MM.1S (cell line): Measurements from ENCODE around the gene TOMM7.

Experiments
- DNase-seq: peaks from one replicate; pipeline ENCODE4 v3.0.0-alpha.2; 2015
- H2AFZ ChIP-seq: fragments of 300-600 bp; sonication (generic); 2 replicates; pipeline ENCODE4 v1.6.0; 2016; ENCODE audit warnings: antibody characterized with exemption, low read length
- H3F3A ChIP-seq: fragments of 300-600 bp; sonication (generic); 2 replicates; pipeline ENCODE4 v1.6.1; 2016; ENCODE audit warnings: mild to moderate bottlenecking, antibody characterized with exemption, low read length, moderate library complexity, mixed read lengths; ENCODE audit not compliant: insufficient read depth
- H3K27ac ChIP-seq: fragments of 300-600 bp; sonication (generic); 2 replicates; pipeline ENCODE4 v1.5.1; 2016; ENCODE audit warnings: mild to moderate bottlenecking, low read length
- H3K27me3 ChIP-seq: fragments of 300-600 bp; sonication (generic); replicated peaks from 2 replicates; pipeline ENCODE4 v1.6.0; 2016; ENCODE audit warnings: low read length; ENCODE audit not compliant: insufficient read depth
- H3K36me3 ChIP-seq: fragments of 300-600 bp; sonication (generic); replicated peaks from 2 replicates; pipeline ENCODE4 v1.6.1; 2016; ENCODE audit warnings: mild to moderate bottlenecking, low read length, mixed read lengths; ENCODE audit not compliant: insufficient read depth
- H3K4me1 ChIP-seq: fragments of 300-600 bp; sonication (generic); 2 replicates; pipeline ENCODE4 v1.6.1; 2016; ENCODE audit warnings: low read length, mixed read lengths
- H3K4me2 ChIP-seq: fragments of 300-600 bp; sonication (generic); 2 replicates; pipeline ENCODE4 v1.6.0; 2016; ENCODE audit warnings: low read depth, low read length
- H3K4me3 ChIP-seq: fragments of 300-600 bp; sonication (generic); 2 replicates; pipeline ENCODE4 v1.5.1; 2016; ENCODE audit warnings: low read length, mixed read lengths
- H3K79me2 ChIP-seq: fragments of 300-600 bp; sonication (generic); 2 replicates; pipeline ENCODE4 v1.6.1; 2016; ENCODE audit warnings: mixed run types, low read length, mixed read lengths
- H3K9ac ChIP-seq: fragments of 300-600 bp; sonication (generic); 2 replicates; pipeline ENCODE4 v1.6.1; 2016; ENCODE audit warnings: low read length, mixed read lengths
- H3K9me2 ChIP-seq: fragments of 300-600 bp; sonication (generic); replicated peaks from 2 replicates; pipeline ENCODE4 v1.6.1; 2016; ENCODE audit warnings: mild to moderate bottlenecking, low read length, mixed read lengths; ENCODE audit not compliant: insufficient read depth
- H3K9me3 ChIP-seq: fragments of 300-600 bp; sonication (generic); replicated peaks from 2 replicates; pipeline ENCODE4 v1.6.1; 2016; ENCODE audit warnings: mild to moderate bottlenecking, low read length, mixed read lengths; ENCODE audit not compliant: insufficient read depth
- H4K20me1 ChIP-seq: fragments of 300-600 bp; sonication (generic); 2 replicates; pipeline ENCODE4 v1.6.1; 2016; ENCODE audit warnings: mild to moderate bottlenecking, low read length, moderate library complexity, mixed read lengths; ENCODE audit not compliant: insufficient read depth
- EZH2 ChIP-seq: fragments of 300-600 bp; sonication (generic); optimal IDR thresholded peaks from 2 replicates; pipeline ENCODE3; 2017; ENCODE audit warnings: low read depth, mild to moderate bottlenecking, antibody characterized with exemption, low read length, mixed read lengths
- EZH2phosphoT487 ChIP-seq: fragments of 300-600 bp; sonication (generic); IDR thresholded peaks from 2 replicates; pipeline ENCODE4 v1.6.1; 2018; ENCODE audit warnings: antibody characterized with exemption, low read length
- TF ChIP-seq, protein P1 (sequence below): fragments of 300-600 bp; sonication (generic); IDR thresholded peaks from 2 replicates; pipeline ENCODE4 v1.5.1; 2016; ENCODE audit warnings: antibody characterized with exemption, low read length, mixed read lengths

TOMM7 gene

DNA sequence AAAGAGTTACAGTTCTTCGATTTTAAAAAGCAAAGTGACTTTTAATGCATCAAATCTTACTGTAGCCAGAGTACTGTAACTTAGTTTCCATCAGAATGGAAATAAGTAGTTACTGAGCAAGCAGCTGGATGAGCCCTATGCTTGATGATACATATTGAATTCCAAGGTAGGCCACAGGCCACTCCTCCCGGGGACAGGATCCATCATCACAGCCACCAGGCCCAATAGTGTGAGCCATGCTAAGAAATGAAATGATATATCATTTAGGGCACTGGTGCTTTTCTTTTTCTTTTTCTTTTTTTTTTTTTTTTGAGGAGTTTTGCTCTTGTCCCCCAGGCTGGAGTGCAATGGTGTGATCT lies 42.9 kb upstream of the TOMM7 start:
- Histone ChIP-seq H3K4me2 (no peak overlapping the region), H2AFZ (no peak overlapping the region), H4K20me1 (no peaks in the 10 kb centered on the region), H3K9ac (no peak overlapping the region), H3K4me3 (no peak overlapping the region), H3K4me1 (no peaks in the 10 kb centered on the region), H3F3A (peaks cover 3% of the 10 kb centered on the region; the same call in 1 of the 2 replicates), H3K9me2 (no peaks in the 10 kb centered on the region), H3K36me3 (no peaks in the 10 kb centered on the region), H3K27me3 (no peaks in the 10 kb centered on the region), H3K9me3 (no peaks in the 10 kb centered on the region), H3K27ac (no peak overlapping the region), H3K79me2 (no peaks in the 10 kb centered on the region)
- TF ChIP-seq, protein P1, sequence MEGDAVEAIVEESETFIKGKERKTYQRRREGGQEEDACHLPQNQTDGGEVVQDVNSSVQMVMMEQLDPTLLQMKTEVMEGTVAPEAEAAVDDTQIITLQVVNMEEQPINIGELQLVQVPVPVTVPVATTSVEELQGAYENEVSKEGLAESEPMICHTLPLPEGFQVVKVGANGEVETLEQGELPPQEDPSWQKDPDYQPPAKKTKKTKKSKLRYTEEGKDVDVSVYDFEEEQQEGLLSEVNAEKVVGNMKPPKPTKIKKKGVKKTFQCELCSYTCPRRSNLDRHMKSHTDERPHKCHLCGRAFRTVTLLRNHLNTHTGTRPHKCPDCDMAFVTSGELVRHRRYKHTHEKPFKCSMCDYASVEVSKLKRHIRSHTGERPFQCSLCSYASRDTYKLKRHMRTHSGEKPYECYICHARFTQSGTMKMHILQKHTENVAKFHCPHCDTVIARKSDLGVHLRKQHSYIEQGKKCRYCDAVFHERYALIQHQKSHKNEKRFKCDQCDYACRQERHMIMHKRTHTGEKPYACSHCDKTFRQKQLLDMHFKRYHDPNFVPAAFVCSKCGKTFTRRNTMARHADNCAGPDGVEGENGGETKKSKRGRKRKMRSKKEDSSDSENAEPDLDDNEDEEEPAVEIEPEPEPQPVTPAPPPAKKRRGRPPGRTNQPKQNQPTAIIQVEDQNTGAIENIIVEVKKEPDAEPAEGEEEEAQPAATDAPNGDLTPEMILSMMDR, result no peak
- TF ChIP-seq EZH2, result no peak
- no peak for TF ChIP-seq EZH2phosphoT487
- no peak for DNase-seq

DNA sequence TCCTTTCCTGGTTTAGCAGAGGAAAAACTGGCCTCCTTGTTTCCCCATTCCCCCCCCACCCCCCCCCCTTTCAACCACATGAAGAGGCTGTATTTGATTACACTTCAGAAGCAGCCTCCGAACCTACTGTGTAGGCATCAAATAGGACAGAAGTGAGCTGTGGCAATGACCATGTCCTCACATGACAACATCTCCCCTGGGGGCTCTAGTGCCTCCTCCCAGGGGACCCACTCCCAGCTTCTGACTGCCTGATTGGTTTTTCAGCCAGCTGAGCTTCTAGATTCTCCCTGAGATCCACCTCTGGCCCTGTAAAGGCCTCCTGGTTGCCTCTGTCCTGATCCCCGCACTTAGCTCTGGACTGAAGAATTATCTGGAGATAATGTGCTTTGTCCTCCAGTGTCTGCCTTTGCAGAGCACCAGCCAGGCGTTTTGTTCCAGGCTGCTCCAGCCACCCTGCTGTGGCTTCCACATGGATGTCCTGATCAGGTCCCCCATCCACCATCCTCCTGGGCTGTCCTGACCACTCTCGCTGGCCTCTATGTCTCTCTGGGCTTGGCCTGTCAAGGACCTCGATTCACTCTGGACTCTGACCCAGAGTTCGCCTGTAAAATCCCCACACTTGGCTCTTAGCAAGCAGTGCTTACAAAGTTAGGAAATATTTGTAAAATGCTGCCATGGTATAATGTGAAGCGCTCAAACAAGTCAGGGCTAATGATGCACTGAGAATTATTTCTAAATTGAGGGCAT lies 42.4 kb upstream of the TOMM7 start:
- H3K4me2 ChIP-seq, result no peak overlapping the region
- no peak overlapping the region for H3K4me3 ChIP-seq
- H3K36me3 ChIP-seq, result no peaks in the 10 kb centered on the region
- DNase-seq, result no peak
- no peaks in the 10 kb centered on the region for H3K27me3 ChIP-seq
- H2AFZ ChIP-seq, result no peak overlapping the region
- H3F3A ChIP-seq, result peaks cover 9% of the 10 kb centered on the region; the same call in 1 of the 2 replicates
- H4K20me1 ChIP-seq, result no peaks in the 10 kb centered on the region
- TF ChIP-seq, protein P1, result no peak
- no peak for TF ChIP-seq EZH2
- TF ChIP-seq EZH2phosphoT487, result no peak
- no peak overlapping the region for H3K27ac ChIP-seq
- H3K9ac ChIP-seq, result no peak overlapping the region
- H3K9me2 ChIP-seq, result no peaks in the 10 kb centered on the region
- no peaks in the 10 kb centered on the region for H3K79me2 ChIP-seq
- no peaks in the 10 kb centered on the region for H3K9me3 ChIP-seq
- no peaks in the 10 kb centered on the region for H3K4me1 ChIP-seq

DNA sequence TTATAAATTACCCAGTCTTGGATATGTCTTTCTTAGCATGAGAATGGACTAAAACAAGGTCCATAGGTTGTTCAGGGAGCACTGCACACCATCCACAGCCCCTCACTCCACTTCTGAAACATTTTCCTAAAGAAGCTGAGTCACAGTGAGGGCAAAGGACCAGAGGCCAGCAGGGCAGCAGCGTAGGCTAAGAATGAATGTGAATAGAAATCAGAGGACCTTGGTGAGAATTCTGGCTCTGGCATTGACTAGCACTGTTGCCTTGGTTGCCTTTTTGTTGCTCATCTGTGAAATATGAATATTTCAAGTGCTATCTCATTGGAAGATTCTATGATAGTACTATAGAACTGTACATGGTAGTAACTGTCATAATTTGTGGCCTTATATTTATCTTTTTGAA lies 41.7 kb upstream of the TOMM7 start:
- H3K4me1 ChIP-seq, result no peaks in the 10 kb centered on the region
- H4K20me1 ChIP-seq, result no peaks in the 10 kb centered on the region
- peaks cover 16% of the 10 kb centered on the region for H3F3A ChIP-seq
- H3K4me3 ChIP-seq, result no peak overlapping the region
- no peak for DNase-seq
- no peaks in the 10 kb centered on the region for H3K27me3 ChIP-seq
- H3K79me2 ChIP-seq, result no peaks in the 10 kb centered on the region
- H3K4me2 ChIP-seq, result no peak overlapping the region
- TF ChIP-seq EZH2 (no peak), EZH2phosphoT487 (no peak)
- TF ChIP-seq, protein P1, result no peak
- H2AFZ ChIP-seq, result no peak overlapping the region
- H3K9ac ChIP-seq, result no peak overlapping the region
- no peaks in the 10 kb centered on the region for H3K9me3 ChIP-seq
- H3K27ac ChIP-seq, result no peak overlapping the region
- no peaks in the 10 kb centered on the region for H3K36me3 ChIP-seq
- no peaks in the 10 kb centered on the region for H3K9me2 ChIP-seq
